K562 (cell line): ENCODE data around the gene CPNE9. TPM values are rescaled to one million over a fixed set of nuclear protein-coding genes. Genes with fewer than 3 reads are reported as not detected.

Experiments
- FOXK1 ChIP-seq: sonication (generic); formaldehyde crosslinking; IDR thresholded peaks from 2 replicates; pipeline ENCODE4 v1.8.0; 2022; ENCODE audit warnings: missing genetic modification reagents, mild to moderate bottlenecking, borderline replicate concordance
- GTF2E2 ChIP-seq: fragments of 200-800 bp; sonication (Bioruptor generic); IDR thresholded peaks from 2 replicates; pipeline ENCODE4 v1.6.1; 2016; ENCODE audit warnings: missing genetic modification characterization, missing compliant biosample characterization
- HDGF ChIP-seq: fragments of 450-650 bp; IDR thresholded peaks from 2 replicates; pipeline ENCODE4 v1.6.1; 2016
- SRSF3 ChIP-seq: fragments of 200-400 bp; formaldehyde crosslinking; IDR thresholded peaks from 2 replicates; pipeline ENCODE4 v1.6.1; 2016; ENCODE audit warnings: mild to moderate bottlenecking, low read length, moderate library complexity; ENCODE audit not compliant: insufficient read depth
- ZNF316 ChIP-seq: fragments of 450-650 bp; IDR thresholded peaks from 2 replicates; pipeline ENCODE4 v1.6.1; 2016
- ZNF551 ChIP-seq: fragments of 250-450 bp; sonication (Bioruptor Pico); IDR thresholded peaks from 2 replicates; pipeline ENCODE4 v1.5.0; 2021; ENCODE audit warnings: mild to moderate bottlenecking, moderate library complexity
- polyA plus RNA-seq, 8 experiments: library from polyadenylated mRNA; depleted of rRNA in 4 of 8; stranded (reverse) in 5 of 8; unstranded in 3 of 8; fragments of >200 nt; fragmentation: Nextera tagmentation in 2 of 8; fragmentation: Illumina TruSeq in 1 of 8; extraction: Ambion mirVana in 2 of 8; extraction: Trizol in 1 of 8; gene quantifications; 2 replicates each; pipeline versions ENCODE4 v1.2.1 to v1.2.3, GENCODE V29; 2011 to 2014; ENCODE audit warnings: inconsistent platforms in 1 of 8, missing spikeins in 1 of 8
- total RNA-seq, 7 experiments: library from RNA; depleted of rRNA in 6 of 7; stranded (reverse); fragments of >200 nt in 6 of 7; fragmentation: Illumina TruSeq in 2 of 7; extraction: Trizol in 2 of 7; gene quantifications; 2 replicates each; pipeline versions ENCODE4 v1.2.1 to v1.2.3, GENCODE V29; 2011 to 2021; ENCODE audit warnings: low replicate concordance in 1 of 7
- TF ChIP-seq, protein P1 (sequence below): sonication (generic); formaldehyde crosslinking; IDR thresholded peaks from 2 replicates; pipeline ENCODE4 v1.9.0; 2022; ENCODE audit warnings: mild to moderate bottlenecking, missing genetic modification reagents
- TF ChIP-seq, protein P2 (sequence below), 3 experiments: fragments of 200-800 bp in 1 of 3; sonication (Bioruptor generic) in 1 of 3; sonication (generic) in 1 of 3; formaldehyde crosslinking in 1 of 3; IDR thresholded peaks; 2 replicates each; pipeline versions ENCODE4 v1.6.1 to v1.8.0; 2016 to 2022; ENCODE audit warnings: mild to moderate bottlenecking in 2 of 3, missing compliant biosample characterization in 2 of 3, missing genetic modification characterization in 2 of 3, missing genetic modification reagents in 1 of 3

Gene CPNE9
- total and polyA plus RNA-seq, 9 of the 15 experiments (the other 6 are each of a cell fraction or from before 2014, with no cell fraction given): 0.22 to 0.56 (median 0.29) TPM; not detected in 3

DNA sequence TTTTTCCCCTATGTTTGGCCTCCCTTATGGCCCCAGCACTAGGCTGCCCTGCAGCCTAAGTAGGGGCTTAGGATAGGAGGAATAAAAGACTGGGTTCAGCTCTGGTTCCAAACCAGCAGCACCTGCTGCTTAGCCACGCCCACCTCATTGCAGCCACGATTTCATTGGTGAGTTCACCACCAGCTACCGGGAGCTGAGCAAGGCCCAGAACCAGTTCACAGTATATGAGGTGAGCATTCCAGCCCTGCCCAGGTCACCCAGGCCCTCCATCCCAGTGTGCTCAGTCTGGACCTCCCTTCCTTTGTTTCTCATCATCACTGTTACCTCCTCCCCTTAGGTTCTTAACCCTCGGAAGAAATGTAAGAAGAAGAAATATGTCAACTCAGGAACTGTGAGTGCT is 11.5 kb downstream of the CPNE9 start (continued):
- TF ChIP-seq, protein P1, sequence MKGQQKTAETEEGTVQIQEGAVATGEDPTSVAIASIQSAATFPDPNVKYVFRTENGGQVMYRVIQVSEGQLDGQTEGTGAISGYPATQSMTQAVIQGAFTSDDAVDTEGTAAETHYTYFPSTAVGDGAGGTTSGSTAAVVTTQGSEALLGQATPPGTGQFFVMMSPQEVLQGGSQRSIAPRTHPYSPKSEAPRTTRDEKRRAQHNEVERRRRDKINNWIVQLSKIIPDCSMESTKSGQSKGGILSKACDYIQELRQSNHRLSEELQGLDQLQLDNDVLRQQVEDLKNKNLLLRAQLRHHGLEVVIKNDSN (CRISPR knock-in tag): 0 out of 2 replicates have a peak, but pooled peaks have one; percentile 25
- TF ChIP-seq GTF2E2 (tag) (0 out of 2 replicates have a peak, but pooled peaks have one; percentile 22), FOXK1 (CRISPR knock-in tag) (0 out of 2 replicates have a peak, but pooled peaks have one; percentile 53), ZNF316 (peak; percentile 41; the same call in 1 of the 2 replicates), ZNF551 (CRISPR knock-in tag) (no peak), SRSF3 (no peak), HDGF (no peak)
- TF ChIP-seq, protein P2, sequence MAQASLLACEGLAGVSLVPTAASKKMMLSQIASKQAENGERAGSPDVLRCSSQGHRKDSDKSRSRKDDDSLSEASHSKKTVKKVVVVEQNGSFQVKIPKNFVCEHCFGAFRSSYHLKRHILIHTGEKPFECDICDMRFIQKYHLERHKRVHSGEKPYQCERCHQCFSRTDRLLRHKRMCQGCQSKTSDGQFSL (CRISPR knock-in tag; IDR thresholded peaks at IDR 0.05): 0 out of 2 replicates have a peak, but pooled peaks have one; percentile 5
- TF ChIP-seq, protein P2 (tag; IDR thresholded peaks at IDR 0.05): no peak
- TF ChIP-seq, all 486 proteins: peak for 6
